Stimulated activated CD8-positive, alpha-beta memory T cell treated with anti-CD3 and anti-CD28 coated beads, Interleukin-2, amount 100 ng/mL, for 48 hours (primary cell): ENCODE results near the gene TBC1D20.
"Not testable (repeated sequence)": the region's sequence is repeated elsewhere in the genome, so short reads cannot be mapped to it uniquely, and the experiment has no call there.

Experiments used
- DNase-seq, 2 donors: peaks; one replicate each; pipeline ENCODE4 v3.0.0-alpha.2; 2020; ENCODE audit warnings: low read depth in 2 of 2

TBC1D20 gene

DNA sequence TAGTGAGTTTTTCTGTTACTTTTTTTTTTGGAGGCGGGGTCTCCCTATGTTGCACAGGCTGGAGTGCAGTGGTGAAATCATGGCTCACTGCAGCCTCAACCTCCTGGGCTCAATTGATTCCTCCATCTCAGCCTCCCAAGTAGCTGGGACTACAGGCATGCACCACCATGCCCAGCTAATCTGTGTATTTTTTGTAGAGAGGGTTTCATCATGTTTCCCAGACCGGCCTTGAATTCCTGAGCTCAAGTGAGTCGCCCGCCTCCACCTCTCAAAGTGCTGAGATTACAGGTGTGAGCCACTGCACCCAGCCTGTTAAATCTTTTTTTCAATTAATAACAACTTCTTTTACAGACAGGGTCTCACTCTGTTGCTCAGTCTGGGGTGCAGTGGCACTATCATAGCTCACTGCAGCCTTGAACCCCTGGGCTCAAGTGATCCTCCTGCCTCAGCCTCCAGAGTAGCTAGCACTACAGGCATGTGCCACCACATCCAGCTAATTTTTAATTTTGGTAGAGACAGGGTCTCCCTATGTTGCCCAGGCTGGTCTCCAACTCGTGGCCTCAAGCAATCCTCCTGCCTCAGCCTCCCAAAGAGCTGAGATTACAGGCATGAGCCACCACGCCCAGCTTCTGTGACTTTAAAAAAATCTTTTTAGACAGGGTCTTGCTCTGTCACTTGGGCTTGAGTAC lies 14.4 kb upstream of the TBC1D20 start:
- not testable (repeated sequence) for DNase-seq

GRCh38 chr20:475463-476357 lies 13.4 kb upstream of the TBC1D20 start:
- DNase-seq, result no peak

GRCh38 chr20:474581-474980 lies 12.2 kb upstream of the TBC1D20 start:
- no peak for DNase-seq

DNA sequence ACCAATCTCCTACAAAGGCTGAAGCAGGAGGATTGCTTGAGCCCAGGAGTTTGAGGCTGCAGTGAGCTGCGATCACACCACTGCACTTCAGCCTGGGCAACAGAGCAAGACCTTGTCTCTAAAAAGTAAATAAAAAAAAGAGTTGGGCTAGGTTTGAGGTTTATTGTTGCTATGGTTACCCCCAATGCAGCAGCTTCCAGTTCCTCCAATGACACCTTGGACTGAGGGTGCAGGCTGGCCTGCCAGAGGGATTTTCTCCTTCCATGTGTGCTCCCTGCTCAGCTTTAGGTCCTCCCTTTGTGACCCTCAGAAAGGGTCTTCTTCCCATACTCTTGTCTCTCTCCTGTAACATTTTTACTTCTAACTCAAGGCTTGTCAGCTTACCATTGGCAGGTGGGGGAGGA lies 10.6 kb upstream of the TBC1D20 start:
- DNase-seq, result no peak

DNA sequence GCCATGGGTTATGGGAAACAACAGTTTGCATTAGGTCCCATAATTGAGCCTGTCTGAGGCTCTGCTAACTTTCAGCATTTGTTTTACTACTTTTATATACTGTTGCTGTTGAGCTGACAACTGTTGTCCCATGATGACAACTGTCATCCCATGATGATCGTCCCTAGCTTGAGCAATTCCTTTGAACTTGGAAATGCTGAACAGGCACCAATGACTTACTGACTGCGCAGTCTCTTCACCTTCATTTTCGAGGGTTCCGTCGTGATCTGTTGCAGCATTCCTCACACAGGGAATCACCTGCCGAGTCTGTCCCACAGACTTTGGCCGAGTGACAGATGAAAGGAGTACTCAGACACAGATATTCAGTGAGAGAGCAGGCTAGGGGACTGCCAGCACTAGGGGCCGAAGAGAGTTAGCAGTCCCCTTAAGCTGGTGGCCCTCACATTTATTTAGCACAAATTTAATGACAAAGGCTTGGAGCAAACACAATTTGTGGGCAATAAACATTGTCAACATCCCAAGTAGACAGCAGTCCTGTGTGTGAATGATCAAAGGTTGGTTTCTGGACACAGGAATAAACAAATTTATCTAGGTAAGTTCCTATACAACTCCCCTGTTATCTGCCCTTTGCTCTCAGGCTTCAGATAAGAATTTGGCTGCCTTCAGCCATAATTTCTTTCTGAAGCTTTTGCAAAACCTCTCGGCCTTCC lies 10.0 kb upstream of the TBC1D20 start:
- no peak for DNase-seq

DNA sequence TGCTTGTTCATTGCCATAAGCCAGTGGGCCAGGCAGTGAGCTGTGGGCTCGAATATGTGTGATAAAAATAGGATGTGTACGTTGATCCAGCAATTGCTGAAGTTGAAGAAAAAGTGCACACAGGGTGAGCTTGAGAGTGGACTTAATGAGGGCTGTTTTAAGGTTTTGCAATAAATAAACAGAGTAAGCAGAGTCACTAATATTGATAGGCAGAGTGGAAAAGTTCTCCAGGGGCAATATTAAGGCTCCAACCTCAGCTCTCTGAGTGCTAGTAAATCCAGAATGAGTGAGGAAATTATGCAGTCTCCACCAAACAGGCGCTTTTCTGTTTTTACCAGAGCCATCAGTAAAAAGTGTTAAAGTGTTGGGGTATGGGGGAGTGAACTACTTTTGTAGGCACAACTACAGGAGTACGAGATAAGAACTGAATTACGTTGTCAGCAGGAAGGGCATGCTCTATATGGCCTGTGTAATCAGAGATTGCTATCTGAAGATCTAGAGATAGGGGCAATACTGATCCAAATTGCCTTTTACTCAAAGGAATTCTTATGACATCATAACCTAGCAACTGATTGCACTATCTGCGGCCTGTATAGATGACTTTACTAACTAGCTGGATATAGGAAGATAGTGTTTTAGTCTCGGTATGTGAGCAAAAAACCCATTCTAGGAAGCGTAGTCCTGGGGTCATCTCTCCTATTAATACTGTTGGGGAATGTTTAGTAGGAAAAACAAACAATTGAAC lies 7.6 kb upstream of the TBC1D20 start:
- DNase-seq, result no peak

- no peak for DNase-seq
Observed at GRCh38 chr20:467755-468154, 5.4 kb upstream of the TBC1D20 start.

DNA sequence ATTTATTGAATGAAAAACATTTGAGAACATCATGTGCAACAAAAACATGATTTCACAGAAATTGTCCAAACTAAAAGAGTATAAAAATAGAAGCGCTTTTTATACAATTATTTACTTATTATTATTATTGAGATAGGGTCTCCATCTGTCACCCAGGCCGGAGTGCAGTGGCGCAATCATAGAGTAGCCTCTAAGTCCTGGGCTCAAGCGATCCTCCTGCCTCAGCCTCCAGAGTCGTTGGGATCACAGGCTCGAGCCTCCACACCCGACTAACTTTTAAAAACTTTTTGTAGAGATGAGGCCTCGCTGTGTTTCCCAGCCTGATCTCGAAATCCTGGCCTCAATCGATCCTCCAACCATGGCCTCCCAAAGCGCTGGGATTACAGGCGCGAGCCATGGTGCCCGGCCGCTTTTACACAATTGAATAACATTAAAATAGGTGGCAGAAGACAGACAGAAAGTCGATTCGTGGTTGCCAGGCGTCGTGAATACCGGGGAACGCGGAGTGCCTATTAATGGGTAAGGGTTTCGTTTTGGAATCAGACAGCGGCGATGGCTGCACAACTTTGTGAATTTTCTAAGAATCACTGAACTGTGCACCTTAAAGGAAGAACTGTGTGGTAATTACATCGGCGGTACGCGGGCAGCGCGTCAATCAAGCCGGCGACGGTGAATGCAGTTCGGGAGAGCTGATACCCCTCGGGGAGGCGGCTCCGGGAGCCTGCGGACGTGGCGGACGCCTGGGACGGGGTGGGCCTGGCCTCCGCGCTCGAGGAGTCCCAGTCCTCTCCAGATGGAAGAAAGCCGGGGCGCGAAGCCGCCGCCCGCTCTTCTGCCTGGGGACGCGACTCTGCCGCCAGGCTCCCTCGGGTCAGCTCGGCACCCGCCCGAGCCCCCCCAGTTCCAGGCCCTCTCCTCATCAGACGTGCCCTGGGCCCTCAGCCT lies 807 bp downstream of the TBC1D20 start:
- peak; percentile 26 to 36 for DNase-seq

DNA sequence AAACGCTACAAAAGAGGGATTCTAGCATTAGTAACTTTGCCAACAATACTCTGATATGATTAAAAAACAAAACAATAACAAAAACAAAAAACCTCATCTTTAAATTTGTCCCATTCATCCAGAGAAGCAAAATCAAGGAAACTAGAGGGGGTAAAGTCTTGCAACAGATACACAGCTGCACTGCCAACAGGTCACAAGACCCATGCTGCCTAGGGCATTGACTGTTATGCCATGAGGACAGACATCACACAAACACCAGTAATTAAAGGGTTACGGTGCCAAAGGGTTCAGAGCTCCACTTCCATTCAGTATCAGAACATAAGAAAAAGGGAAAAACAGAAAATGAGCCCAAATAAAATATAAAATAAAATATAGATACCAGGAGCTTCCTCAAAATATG lies 1.6 kb downstream of the TBC1D20 start:
- no peak for DNase-seq

GRCh38 chr20:460180-460579 lies 2.2 kb downstream of the TBC1D20 start:
- DNase-seq, result no peak

DNA sequence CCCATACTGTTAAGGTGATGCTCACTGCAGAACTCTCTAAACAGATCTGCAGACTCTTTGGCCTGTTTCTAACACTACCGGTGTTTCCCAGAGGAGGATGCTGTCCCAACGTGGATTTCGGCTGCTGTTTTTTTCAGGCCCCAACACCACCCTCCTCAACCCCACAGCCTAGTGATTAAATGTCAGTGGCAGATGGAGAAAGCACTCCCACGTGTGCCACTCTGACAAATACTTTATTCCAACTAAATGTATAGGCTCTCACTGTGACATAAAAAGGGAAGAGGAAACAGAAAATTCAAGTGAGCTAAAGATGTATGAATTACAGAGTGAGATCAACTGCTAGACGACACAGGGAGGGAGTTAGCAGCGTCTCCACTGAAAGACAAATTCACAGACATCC lies 3.6 kb downstream of the TBC1D20 start:
- DNase-seq, result no peak

- no peak for DNase-seq
Observed at GRCh38 chr20:454951-455350, 7.4 kb downstream of the TBC1D20 start.

GRCh38 chr20:452021-452420 lies 10.3 kb downstream of the TBC1D20 start:
- not testable (repeated sequence) for DNase-seq

GRCh38 chr20:445514-446336 lies 16.6 kb downstream of the TBC1D20 start:
- DNase-seq, result no peak

DNA sequence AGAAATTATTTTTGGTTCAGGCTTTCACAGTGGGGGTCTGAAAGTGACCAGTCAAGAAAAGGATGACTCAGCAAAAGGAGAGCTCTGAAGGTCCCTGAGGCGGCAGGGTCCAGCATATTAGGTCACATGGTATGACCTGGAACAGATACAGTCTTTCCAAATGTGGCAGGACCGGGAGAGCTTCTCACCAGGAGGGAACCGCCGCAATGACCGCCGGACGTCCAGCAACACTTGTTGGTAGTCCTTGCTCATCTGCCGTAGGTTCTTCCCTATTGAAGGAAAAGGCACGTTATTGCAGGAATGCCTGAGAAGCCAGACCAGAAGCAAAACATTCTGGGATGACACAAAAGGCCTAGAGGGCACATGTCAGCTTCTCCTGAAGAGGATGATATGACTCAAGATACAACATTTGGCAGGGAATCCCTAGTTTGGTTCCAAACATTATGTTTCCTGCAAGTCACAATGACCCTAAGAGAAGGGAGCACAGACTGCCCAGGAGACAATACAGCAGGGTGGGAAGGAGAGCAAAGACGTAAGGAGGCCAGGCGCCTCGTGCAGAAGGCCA lies 17.4 kb downstream of the TBC1D20 start:
- DNase-seq, result no peak

DNA sequence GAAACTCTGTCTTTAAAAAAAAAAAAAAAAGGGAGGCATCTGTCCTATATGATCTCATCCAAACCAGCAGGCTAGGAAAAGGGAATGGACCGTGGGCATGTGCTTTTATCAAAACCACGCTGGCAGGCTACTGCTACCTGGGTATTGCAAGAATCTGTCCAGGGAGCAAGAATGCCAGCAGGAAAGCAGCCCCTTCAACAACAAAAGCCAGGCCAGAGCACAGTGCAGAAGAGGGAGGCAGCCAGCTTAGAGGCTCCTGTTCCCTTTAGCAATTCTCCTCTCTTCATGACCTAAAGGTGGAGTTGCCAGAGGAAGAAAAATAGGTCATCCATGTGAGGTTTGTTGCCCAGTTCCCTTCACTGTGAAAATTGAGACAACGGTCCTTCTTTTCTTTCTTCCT lies 18.2 kb downstream of the TBC1D20 start:
- DNase-seq, result no peak

DNA sequence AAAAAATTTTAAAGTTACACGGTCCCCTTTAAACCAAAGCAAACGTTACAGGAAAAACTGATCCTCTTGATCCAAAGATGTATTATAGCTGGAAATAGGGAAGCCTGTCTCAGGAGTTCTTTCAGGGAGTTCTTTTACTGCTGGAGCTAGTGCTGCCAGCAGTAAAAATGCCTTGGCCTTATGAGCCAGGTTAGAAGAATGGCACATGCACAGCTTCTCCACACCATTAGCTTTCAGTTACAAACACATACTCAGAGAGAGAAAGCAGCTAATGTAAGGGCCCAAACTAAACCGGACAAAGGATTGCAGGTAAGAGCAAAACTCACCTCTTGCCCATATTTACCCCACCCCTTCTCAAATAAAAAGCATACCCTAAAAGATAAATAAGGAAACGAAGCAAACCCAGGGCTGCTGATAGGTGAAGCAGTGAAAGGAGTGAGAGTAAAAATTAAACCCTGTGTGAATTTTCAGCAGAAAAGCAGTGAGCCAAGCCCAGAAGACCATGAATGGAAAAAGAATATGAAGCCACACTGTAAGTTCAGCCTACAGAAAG lies 19.0 kb downstream of the TBC1D20 start:
- DNase-seq, result no peak

DNA sequence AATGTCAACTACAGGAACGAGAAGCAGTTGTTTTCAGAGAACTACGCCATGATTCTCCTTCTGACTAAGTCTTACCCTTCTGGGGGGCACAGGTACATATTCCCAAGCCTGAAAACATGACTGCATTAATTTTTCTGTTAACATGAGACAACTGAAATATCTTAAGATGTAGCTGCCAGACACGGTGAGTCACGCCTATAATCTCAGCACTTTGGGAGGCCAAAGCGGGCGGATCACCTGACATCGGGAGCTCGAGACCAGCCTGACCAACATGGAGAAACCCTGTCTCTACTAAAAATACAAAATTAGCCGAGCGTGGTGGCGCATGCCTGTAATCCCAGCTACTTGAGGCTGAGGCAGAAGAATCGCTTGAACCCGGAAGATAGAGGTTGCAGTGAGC lies 21.7 kb downstream of the TBC1D20 start:
- no peak for DNase-seq

DNA sequence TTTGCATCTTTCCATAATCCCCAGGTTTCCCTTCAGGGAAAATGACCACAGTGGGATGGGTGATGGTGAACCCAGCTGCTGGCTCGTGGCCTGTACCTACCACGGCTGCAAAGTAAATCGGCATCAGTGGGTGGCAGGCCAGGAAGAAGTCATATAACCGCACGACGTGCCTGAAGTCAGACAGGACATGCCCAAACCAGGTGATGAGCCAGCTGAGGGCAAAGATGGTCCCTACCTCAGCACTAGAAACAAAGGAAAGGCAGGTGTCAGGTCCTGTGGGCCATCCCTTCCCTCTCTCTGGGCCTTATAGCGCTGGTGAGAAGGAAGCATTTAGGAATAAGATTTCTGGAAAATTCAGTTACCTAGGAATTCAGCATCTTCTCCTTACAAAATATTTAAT lies 22.2 kb downstream of the TBC1D20 start:
- DNase-seq, result no peak
